Prostate gland (tissue), 2 donors: Measurements from ENCODE around the gene CXADR.

Source experiments
- CTCF ChIP-seq, 4 experiments: fragments of 200-600 bp in 2 of 4; fragments of 450-650 bp in 2 of 4; sonication (generic) in 2 of 4; IDR thresholded peaks; 1 replicate in 3 of 4; 2 replicates in 1 of 4; pipeline ENCODE4 v1.5.1; 2016 to 2019; ENCODE audit warnings: antibody characterized with exemption in 4 of 4, mild to moderate bottlenecking in 2 of 4, moderate library complexity in 2 of 4
- POLR2A ChIP-seq: fragments of 450-650 bp; IDR thresholded peaks from one replicate; pipeline ENCODE4 v1.6.1; 2016; ENCODE audit warnings: antibody characterized with exemption, mild to moderate bottlenecking

- TF ChIP-seq POLR2A (no peak), CTCF (IDR thresholded peaks at IDR 0.05) (no peak)
Observed at GRCh38 chr21:17597680-17598079, 84.8 kb downstream of the CXADR start.
